ENCODE results near the gene ATP5PD. TPM values are rescaled to one million over a fixed set of nuclear protein-coding genes. Genes with fewer than 3 reads are reported as not detected.
A peak's percentile ranks its signal among the peaks of the same experiment; 100 is the strongest.

The ATP5PD gene
- total and polyA plus RNA-seq, 2 of the 13 experiments (the other 11 are each of a cell fraction or from before 2014, with no cell fraction given) = 158 to 428 TPM

DNA sequence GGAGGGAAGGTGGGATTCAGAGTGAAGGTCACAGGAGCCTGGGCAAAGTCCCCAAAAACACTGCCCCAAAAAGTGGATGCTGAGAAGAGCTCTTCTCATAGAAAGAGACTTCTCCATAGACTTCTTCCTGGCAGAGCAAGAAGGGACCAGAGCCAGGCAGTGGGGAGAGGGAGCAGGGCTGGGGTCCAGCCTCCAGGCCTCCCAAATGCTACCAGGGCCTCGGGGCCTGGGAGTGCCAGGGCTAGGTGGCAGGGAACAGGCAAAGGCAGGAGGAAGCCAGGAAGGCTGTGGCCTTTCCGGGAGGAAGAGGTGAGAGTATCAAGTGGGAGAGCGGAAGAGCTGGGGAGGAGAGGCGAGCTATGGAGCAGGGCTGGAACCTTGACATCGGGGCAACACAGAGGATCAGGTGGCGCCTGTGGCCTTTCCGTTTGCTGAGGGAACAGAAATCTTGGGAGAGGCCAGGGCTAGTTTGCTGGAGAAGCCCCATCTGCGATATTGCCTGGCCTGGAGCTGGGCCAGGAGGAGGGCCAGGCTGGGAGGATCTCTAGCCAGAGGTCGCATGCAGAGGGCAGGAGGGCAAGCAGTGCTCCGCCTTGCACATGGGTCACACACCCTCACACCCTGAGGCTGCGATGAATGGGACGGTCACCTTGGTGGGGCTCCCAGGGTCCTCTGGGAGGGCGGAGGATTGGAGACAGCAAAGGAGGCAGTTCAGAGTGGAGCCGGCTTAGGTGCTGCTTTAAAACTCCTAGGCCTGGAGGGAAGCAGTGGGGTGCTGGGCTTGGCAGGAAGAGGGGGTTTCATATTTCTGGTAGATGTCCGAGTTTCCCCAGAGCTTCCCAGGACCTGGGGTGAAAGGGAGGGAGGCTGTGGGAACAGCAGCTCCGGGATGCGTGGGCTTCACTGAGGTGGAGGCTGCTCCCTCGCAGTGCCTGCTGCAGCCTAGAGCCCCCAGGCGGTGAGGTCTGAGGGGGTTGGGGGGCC is 44.4 kb upstream of the ATP5PD start (continued):
- TF ChIP-seq, protein P1, sequence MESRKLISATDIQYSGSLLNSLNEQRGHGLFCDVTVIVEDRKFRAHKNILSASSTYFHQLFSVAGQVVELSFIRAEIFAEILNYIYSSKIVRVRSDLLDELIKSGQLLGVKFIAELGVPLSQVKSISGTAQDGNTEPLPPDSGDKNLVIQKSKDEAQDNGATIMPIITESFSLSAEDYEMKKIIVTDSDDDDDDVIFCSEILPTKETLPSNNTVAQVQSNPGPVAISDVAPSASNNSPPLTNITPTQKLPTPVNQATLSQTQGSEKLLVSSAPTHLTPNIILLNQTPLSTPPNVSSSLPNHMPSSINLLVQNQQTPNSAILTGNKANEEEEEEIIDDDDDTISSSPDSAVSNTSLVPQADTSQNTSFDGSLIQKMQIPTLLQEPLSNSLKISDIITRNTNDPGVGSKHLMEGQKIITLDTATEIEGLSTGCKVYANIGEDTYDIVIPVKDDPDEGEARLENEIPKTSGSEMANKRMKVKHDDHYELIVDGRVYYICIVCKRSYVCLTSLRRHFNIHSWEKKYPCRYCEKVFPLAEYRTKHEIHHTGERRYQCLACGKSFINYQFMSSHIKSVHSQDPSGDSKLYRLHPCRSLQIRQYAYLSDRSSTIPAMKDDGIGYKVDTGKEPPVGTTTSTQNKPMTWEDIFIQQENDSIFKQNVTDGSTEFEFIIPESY (CRISPR knock-in tag; IDR thresholded peaks at IDR 0.05) = no peak
- TF ChIP-seq RCOR2 (CRISPR knock-in tag; IDR thresholded peaks at IDR 0.05) (peak; percentile 79), NR2F1 (CRISPR knock-in tag; IDR thresholded peaks at IDR 0.05) (peak; percentile 85 to 99), MBD4 (IDR thresholded peaks at IDR 0.05; ENCODE audit: borderline replicate concordance, low read length) (no peak), ZSCAN22 (CRISPR knock-in tag; IDR thresholded peaks at IDR 0.05) (no peak)
- TF ChIP-seq, protein P2, sequence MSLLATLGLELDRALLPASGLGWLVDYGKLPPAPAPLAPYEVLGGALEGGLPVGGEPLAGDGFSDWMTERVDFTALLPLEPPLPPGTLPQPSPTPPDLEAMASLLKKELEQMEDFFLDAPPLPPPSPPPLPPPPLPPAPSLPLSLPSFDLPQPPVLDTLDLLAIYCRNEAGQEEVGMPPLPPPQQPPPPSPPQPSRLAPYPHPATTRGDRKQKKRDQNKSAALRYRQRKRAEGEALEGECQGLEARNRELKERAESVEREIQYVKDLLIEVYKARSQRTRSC (CRISPR knock-in tag; IDR thresholded peaks at IDR 0.05; ENCODE audit: low read depth) = no peak
- TF ChIP-seq, protein P3, sequence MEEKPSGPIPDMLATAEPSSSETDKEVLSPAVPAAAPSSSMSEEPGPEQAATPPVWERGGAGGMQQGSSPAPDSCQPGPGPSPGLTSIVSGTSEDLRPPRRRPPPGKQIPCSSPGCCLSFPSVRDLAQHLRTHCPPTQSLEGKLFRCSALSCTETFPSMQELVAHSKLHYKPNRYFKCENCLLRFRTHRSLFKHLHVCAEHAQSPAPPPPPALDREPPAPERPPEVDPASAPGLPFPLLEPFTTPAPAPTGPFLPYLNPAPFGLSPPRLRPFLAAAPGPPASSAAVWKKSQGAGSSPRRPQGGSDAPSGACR (CRISPR knock-in tag; IDR thresholded peaks at IDR 0.05) = no peak
